HG02610 (cell line): ENCODE results near the gene LTBR.

Experiments used
- ATAC-seq: cut with Tn5 transposase; IDR thresholded peaks from one replicate; pipeline ENCODE4 v1.9.1; 2021; ENCODE audit warnings: mild to moderate bottlenecking, moderate library complexity; ENCODE audit not compliant: unreplicated experiment

Gene LTBR

DNA sequence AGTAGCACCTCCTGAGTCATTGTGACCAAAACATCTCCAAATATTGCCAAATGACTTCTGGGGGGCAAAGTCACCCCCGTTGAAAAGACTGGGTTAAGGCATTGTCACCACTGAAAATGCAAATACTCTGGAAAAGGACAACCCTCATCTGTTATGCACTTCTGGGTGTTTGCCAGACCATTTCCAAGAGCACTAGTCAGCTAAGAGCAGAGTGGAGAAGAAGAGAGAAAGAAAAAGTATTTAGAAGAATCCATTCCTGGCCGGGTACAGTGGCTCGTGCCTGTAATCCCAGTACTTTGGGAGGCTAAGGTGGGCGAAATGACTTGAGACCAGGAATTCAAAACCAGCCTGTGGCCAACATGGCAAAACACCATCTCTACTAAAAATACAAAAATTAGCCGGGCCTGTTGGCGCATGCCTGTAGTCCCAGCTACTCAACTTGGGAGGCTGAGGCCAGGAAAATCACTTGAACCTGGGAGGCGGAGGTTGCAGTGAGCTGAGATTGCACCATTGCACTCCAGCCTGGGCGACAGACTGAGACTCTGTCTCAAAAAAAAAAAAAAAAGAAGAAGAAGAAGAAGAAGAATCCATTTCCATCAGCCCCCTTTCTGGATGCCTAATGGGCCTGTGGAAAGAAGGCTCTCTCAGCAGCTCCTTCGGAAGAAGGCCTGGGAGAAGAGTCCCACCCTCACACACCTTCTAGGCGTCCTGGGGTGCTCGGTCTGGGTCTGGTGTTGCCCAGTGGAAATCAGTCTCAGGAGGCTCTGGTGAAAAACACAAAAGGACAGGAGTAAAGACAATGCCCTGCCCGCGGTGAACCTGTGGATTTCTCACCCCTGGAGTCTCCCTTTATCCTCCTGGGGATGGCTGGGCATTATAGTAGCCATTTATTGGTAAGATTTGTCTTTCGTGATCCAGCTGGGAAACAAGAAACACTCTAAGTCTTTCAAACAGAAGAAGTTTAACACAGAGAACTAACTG lies 3.5 kb upstream of the LTBR start:
- no peak for ATAC-seq

DNA sequence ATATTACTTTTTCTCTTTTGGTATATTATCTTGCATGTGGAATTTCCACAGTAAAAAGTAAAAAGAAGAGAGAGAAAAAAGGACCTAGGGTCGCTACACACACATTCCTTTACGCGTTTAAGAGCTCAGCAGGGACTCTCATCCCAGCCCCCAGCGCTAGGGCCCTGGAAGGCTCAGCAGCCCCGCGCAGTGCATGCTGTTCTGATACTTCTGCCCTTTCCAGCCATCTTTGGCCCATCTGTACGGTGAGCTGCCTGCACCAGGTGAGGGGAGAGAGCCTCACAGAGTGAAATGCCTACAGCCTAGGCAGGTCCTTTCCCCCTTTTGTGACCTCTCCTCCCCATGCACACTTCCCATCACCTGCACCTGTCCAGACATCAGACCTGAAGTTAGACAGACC lies 1.6 kb upstream of the LTBR start:
- ATAC-seq = no peak

DNA sequence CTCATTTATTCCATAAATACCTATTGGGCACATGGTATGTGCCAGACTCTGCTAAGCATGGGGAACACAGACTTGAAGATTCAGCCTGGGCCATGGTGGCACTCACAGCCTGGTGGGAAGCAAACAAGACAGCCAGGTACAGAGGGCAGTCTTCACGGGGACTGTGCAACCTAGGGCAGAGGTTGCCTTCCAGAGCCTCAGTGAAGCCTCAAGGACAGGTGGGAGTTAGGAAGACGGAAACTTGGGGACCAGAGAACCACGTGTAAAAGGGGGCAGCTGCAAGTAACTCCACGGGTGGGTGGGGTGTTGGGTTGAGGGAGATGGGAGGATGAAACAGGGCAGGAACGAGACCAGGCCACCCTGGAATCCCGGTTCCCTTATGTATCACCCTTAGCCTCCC lies 980 bp upstream of the LTBR start:
- ATAC-seq = no peak

DNA sequence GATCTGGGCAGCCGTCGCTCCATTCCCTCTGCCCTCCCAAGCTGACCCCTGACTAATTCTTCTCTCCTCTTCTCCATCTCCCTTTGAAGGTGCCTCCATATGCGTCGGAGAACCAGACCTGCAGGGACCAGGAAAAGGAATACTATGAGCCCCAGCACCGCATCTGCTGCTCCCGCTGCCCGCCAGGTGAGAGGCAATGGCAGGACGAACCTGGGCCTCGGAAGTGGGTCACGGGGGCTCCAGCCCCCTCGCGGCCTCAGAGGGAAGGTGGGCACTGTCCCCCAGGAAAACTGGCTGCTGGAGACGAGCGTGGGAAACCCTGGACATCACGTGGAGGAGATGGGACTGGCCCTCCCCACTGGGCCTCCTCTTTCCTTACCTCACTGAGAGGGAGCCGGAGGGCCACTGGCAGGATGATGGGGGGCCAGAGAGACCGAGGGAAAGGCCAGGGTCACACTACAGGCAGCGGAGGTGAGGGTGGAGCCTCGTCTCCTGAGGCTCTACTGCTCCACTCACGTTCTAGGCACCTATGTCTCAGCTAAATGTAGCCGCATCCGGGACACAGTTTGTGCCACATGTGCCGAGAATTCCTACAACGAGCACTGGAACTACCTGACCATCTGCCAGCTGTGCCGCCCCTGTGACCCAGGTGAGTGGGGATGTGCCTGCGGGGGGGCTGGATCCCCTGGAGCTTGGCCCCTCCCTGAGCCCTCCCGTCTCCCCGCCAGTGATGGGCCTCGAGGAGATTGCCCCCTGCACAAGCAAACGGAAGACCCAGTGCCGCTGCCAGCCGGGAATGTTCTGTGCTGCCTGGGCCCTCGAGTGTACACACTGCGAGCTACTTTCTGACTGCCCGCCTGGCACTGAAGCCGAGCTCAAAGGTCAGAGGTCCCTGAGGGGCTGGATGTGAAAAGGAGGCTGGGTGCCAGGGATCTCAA lies 806 bp downstream of the LTBR start:
- no peak for ATAC-seq

DNA sequence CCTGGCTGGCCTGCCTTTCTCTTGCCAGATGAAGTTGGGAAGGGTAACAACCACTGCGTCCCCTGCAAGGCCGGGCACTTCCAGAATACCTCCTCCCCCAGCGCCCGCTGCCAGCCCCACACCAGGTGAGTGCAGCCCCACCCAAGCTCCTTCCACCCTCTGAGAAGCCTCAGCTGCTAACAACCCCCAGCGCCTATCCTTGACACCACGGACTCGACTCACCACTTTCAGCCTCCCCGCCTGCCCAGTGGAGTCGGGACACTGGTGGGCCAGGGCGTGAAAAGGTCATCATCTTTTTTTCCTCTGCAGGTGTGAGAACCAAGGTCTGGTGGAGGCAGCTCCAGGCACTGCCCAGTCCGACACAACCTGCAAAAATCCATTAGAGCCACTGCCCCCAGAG lies 2.1 kb downstream of the LTBR start:
- ATAC-seq = no peak

DNA sequence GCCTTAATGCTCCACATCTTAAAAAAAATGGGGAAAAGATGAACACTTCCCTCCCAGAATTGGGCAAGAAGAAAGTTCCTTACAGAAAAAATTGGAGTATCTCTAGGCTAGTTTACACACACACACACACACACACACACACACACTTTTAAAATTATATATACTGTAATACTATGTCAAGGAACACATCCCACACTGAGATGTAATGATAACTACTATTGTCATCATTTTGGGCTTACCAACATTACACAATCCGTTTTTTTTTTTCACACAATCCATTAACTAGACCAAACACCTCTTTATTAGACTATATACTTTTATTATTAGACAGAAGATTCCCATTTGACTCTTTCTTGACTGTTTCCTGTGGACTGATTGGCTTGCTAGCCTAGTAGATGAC lies 2.5 kb downstream of the LTBR start:
- no peak for ATAC-seq

DNA sequence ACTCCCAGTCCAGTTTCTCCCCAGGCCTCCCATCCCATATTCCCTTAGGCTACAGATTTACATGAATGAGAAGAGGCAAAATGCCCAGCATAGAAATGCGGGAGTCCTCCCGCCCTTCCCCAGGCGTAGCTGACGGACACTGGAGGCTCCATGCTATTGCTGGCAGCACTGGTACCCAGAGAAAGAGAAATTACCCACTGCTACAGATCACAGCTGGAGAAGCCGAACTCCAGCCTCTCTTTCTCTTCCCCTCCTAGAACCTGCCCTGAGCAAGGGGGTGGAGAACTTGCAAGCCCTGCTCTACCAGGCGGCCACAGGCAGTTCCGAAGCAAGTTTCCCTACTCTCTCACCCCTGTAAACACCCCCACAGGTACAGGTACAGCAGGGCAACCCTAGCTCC lies 3.6 kb downstream of the LTBR start:
- no peak for ATAC-seq

DNA sequence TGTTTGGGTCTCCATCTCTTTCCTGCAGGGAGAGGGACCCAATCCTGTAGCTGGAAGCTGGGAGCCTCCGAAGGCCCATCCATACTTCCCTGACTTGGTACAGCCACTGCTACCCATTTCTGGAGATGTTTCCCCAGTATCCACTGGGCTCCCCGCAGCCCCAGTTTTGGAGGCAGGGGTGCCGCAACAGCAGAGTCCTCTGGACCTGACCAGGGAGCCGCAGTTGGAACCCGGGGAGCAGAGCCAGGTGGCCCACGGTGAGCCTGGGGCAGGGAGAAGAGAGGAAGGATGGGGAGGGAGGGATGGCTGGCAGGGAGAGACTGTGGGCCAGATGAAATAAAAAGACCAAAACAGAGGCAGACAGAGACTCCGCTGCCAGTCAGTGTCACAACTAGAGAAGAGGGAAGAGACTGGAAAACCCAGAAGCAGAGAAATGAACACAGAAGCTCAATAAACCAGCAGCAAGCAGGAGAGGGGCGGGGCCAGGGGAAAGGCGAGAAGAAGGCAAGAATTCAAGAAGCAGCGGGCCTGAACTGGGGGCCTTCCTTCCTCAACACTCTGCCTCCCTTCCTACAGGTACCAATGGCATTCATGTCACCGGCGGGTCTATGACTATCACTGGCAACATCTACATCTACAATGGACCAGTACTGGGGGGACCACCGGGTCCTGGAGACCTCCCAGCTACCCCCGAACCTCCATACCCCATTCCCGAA lies 6.3 kb downstream of the LTBR start:
- no peak for ATAC-seq

DNA sequence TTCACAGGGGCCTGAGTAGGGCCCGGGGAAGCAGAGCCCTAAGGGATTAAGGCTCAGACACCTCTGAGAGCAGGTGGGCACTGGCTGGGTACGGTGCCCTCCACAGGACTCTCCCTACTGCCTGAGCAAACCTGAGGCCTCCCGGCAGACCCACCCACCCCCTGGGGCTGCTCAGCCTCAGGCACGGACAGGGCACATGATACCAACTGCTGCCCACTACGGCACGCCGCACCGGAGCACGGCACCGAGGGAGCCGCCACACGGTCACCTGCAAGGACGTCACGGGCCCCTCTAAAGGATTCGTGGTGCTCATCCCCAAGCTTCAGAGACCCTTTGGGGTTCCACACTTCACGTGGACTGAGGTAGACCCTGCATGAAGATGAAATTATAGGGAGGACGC lies 7.1 kb downstream of the LTBR start:
- no peak for ATAC-seq

DNA sequence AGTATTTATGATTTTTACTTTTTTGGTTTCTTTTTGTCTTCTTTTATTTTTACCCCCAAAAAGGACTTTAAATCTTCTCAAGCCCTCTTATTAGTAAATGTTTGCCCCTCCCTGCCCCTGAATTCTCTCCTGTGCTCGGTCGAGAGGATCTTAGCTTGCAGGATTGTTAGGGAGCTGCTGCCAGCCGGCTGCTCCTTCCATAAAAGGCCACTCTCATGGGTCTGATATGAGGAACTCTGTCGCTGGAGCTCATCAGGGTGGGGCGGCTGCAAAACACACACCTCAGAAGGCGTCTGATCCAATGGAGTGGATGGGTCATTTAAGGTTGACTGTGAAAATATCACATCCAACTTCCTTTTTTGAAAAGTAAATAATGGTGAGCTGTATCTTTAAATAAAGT lies 8.5 kb downstream of the LTBR start:
- no peak for ATAC-seq

DNA sequence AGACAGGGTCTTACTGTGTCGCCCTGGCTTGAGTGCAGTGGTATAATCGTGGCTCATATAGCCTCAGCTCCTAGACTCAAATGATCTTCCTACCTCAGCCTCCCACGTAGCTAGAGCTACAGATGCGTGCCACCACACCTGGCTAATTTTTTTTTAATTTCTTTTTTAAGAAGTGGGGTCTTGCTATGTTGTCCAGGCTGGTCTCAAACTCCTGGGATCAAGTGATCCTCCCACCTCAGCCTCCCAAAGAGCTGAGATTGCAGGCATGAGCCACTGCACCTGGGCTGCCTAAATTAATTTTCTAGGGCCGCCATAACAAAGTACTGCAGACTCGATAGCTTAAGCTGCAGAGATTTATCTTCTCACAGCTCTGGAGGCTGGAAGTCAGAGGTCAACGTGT lies 9.1 kb downstream of the LTBR start:
- no peak for ATAC-seq

DNA sequence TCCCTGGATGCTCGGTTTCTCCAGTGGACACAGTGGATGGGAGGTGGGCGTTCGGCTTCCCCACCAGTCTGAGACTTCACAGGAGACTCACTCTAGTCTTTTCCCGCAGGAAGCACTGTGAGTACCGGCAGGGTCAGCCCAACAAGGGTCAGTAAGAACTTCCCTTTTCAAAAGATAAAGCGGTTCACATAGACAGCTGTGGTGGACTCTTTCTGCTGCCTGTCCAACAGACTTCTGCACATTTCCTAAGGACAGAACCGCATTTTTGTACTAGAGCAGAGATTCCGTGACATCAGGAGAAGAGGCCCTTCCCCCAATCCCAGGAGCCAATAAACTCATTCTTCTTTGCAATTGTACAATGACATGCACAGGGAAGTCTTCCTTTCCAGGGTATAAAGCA lies 10.4 kb downstream of the LTBR start:
- ATAC-seq = no peak

DNA sequence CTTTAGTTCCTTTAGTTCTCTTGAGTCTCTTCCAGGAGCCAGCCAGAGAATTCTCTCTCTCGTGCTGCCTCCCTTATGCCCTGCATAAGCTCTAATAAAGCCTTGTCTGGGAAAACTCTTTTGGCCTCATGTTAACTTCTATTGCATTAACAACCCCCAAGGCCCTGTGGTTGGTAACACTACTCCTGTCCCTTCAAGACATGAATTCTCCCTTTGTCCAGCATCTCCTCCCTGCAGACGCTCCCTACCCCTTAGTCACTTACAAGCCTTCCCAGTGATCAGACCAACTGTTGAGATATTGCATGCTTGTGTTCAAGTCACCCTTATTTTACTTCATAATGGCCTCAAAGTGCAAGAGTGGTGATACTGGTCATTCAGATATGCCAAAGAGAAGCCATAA lies 12.1 kb downstream of the LTBR start:
- no peak for ATAC-seq

DNA sequence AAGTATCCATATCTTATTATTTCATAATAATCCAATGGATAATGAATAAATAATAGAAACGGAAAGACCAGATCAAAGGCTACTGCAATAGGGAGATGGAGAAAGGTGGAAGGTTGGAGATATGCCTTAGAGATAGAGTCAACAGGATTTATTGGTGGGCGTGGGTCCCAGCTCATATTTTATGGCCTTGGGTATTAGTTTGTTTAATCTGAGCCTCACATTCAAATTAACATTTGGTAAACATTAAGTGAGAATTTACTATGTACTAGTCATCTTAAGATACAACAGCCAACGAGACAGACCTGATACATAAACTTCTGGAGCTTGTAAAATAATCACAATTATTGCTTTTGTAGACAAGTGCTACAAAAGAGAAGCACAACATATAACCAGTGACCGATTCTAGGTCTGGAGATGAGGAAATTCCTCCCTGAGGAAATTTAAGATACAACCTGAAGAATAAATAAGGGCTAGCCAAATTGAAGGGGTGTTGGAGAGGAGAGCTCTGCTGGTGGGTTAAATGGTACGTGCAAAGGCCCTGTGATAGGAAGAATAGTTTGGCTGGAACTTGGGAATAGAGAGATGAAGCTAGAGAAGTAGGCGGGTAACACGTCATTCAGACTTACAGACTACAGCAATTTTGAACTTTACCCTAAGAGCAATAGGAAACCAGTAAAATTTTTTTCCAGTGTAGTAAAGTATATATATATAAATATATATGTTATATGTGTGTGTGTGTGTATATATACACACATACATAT lies 16.1 kb downstream of the LTBR start:
- ATAC-seq = no peak

DNA sequence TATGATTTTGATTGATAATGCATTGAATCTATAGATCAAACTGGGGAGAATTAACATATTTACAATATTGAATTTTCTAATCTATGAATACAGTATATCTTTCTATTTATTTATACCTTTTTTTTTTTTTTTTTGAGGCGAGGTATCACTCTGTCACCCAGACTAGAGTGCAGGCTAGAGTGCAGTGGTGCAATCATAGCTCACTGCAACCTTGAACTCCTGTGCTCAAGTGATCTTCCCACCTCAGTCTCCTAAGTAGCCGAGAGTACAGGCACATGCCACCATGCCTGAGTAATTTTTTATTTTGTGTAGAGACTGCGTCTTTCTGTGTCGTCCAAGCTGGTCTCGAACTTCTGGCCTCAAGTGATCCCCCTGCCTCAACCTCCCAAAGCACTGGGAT lies 20.4 kb downstream of the LTBR start:
- ATAC-seq = no peak

DNA sequence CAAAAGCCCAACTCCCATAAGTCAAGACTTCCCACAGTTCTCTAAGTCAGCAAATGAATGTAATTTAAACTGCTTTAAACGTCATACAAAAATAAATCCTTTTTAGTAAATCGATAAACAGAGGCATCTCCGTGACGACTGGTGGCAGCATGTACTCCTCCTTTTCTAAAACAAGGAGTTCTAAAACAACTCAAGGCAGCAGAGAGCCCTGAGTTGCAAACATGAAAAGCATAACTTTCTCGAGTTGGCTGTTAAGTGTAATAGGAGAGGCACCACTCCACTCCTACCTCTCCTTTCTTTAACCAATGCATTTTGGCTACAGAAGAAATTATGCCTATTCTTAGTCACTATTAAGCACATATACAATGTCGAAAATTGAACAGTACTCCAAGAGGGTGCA lies 22.0 kb downstream of the LTBR start:
- ATAC-seq = no peak

DNA sequence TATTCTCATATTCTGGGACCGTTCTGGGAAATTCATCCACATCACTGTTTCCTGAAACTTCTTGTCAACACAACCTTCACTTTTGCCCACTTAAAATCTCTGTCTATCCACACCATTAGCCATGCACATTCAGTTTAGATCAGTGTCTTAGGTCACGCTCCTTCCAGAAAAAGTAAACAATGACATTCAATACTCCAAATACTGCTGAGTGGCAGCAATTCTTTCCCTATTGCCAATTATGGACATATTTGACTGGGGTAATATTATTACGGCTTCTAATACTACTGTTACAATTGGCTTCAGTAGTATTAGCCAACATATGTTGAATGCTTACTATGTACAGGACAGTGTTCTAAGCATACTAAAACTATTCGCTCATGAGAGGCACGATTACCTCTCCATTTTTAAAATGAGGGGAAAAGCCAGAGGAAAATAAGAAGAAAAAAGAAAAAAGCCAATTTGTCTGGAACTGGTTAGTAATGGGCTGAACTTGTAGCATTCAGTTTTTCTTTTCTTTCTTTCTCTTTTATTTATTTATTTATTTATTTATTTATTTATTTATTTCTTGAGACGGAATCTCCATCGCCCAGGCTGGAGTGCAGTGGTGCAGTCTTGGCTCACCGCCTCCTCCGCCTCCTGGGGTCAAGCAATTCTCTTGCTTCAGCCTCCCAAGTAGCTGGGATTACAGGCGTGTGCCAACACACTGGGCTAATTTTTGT lies 23.4 kb downstream of the LTBR start:
- ATAC-seq = no peak

DNA sequence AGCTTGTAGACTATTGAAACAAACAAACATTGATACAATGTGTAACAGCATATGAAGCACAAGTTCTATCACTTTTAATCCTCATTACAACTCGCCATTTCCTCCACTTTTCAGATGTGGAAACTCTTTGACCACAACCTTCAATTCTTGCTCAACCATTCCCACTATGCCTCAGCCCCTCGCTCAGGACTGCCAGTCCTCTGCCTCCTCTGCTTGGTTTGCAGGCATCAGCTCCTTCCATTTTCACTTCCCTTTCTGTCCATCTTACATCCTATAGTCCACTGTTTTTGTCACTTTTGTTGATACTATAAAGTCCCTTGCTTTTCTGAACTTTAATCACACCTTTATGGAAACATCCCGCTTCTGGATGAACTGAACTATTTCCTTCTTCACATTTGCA lies 32.6 kb downstream of the LTBR start:
- no peak for ATAC-seq

DNA sequence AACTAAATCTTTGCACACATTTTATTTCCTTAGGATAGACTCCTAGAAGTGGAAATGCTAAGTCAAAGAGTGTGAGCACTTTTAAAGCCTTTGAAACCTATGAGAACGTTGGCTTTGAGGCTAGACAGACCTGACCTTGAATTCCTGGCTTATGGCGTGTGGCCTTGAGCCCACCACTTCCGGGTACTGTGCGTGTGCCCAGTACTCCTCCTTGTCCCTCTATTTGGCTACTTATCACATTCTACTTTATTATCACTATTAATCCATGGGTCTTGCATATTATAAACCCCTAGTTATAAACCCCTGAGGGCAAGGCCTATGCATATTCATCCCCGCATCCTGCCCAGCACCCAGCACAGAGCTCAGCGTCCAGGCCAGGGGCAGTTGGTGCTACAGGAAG lies 34.8 kb downstream of the LTBR start:
- ATAC-seq = no peak

DNA sequence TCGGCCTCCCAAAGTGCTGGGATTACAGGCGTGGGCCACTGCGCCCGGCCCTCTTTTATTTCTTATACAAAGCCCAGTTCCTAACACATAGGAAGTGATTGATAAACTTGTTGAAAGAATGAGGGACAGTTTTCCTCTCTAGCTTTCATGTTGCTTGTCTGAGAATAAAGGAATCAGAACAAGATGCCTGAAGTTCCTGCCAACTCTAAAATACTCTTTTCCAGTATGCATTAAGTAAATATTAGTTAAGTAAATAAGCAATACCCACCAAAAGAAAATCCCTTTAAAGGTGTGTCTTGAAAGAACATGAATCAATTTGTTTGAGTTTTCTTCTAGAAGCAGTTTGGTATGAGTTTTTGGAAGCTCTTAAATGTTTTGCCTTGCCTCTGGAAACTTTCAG lies 36.4 kb downstream of the LTBR start:
- ATAC-seq = no peak
